HG03460 (cell line): ENCODE results near the gene KIF2A.

ENCODE experiments used
- ATAC-seq: cut with Tn5 transposase; IDR thresholded peaks from one replicate; pipeline ENCODE4 v1.9.1; 2021; ENCODE audit not compliant: unreplicated experiment

The KIF2A gene

GRCh38 chr5:62374090-62374489, 68.1 kb downstream of the KIF2A start:
- no peak for ATAC-seq

GRCh38 chr5:62375627-62376026, 69.6 kb downstream of the KIF2A start:
- ATAC-seq: no peak

GRCh38 chr5:62376064-62376463, 70.1 kb downstream of the KIF2A start:
- no peak for ATAC-seq

GRCh38 chr5:62385131-62385530, 79.1 kb downstream of the KIF2A start:
- no peak for ATAC-seq

DNA sequence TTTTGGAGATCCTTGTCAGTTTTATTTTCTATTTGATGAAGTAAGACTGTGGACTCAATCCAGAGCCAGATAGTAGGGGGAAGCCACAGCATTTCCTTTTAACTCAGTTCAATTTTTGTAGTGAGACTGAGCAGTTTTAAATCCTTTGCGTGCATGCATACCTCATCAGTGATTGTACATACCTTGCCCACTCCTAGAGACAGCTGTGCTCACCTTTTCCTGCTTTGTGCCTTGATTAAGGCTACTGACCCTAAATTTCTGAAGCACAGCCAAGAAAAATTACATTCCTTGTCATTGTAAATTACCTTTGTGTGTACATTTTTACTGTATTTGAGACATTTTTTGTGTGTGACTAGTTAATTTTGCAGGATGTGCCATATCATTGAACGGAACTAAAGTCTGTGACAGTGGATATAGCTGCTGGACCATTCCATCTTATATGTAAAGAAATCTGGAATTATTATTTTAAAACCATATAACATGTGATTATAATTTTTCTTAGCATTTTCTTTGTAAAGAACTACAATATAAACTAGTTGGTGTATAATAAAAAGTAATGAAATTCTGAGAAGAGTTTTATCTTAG, 79.9 kb downstream of the KIF2A start:
- ATAC-seq: no peak

GRCh38 chr5:62386824-62387223, 80.8 kb downstream of the KIF2A start:
- ATAC-seq: no peak

- ATAC-seq: no peak
Observed at GRCh38 chr5:62395210-62395950, 89.4 kb downstream of the KIF2A start.

- ATAC-seq: peak; percentile 96
Observed at GRCh38 chr5:62403411-62404250, 97.6 kb downstream of the KIF2A start, which contains the start of gene DIMT1. DIMT1 (minus strand) TSS chr5:62403905; CDS start chr5:62403772, 133 bp downstream.

DNA sequence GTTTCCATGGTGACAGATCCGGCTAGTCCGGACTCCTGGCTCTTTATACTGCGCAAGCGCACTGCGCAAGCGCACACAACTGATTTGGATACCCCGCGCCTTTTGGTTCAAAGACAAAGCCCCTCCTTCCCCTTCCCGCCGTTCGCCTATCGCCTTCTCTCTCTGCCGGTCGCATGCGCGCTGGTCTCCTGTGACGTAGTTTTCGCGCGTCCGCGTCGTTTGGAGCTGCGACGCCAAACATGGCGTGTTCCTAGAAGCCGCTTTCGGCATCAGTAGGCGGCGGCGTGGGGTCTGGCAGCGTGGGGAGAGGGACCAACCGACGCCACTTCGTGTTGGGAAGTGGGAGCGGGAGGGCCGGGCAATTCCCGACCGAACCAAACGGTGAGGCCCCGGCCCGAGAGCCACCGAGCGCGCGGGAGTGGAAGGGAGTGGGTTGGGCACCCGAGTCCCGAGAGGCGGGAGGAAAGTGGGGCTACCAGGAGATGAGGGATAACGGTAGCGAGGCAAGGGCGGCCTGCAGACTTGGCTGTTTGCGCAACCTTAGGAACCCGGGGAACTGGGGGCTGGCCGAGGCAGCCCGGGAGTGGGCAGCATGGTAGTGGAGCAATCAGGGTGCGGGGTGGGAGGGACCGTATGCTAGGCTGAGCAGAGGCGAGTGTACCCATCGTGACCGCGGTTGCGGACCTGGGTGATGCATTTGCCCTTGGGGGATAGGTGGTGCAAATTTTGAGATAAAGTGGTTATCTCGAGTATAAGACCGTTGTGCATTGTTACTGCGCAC, 106.7 kb downstream of the KIF2A start, which contains the start of gene IPO11:
Gene IPO11, plus strand, starts transcription at position 215 of the 781 bp plus-strand sequence. CDS start 24,517 bp downstream, outside the sequence.
- ATAC-seq: peak; percentile 96

- no peak for ATAC-seq
Observed at GRCh38 chr5:62413711-62414110, 107.7 kb downstream of the KIF2A start.

- no peak for ATAC-seq
Observed at GRCh38 chr5:62418462-62419076, 112.6 kb downstream of the KIF2A start.

GRCh38 chr5:62419609-62420008, 113.6 kb downstream of the KIF2A start:
- no peak for ATAC-seq

DNA sequence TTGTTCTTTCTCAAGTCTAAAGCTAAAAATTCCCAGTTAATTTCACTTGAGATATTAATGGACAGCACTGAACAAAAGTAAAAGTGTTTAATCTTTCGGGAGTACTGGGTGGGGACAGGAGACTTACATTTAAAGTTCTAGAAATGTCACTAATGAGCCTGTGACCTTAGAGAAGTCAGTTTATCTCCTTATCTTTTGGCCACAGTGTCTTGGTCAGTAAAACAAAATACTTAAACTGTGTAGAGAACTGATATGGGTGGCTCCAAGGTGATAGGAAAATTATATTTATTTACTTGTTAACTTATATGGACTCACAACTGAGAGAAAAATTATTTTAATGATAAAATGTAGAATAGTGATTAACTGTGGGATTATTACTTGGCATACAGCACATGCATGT, 115.4 kb downstream of the KIF2A start:
- ATAC-seq: no peak

- ATAC-seq: no peak
Observed at GRCh38 chr5:62424763-62425162, 118.8 kb downstream of the KIF2A start.

GRCh38 chr5:62431735-62432620, 126.0 kb downstream of the KIF2A start:
- ATAC-seq: no peak

DNA sequence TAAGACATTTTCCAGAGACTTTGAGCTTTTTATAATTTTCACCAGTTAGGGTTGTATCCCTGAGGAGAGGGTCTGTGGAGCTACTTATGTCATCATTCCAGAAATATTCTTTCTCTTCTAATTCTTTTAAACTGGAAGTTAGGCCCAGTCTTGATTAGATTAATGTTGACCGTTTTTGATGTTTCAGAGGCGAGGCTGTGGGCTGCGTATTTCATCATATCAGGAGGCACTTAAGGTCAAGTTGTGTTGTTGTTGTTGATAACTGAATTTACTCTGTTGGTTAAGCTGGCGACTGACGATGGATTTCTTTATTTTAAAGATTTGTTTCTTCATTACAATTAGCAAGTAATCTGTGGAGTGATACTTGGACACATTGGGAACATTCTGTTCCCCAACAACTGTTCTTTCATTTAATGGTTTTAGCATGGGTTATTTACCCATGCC, 126.6 kb downstream of the KIF2A start:
- ATAC-seq: no peak
